Kidney (tissue), 14 donors: ENCODE data around the gene PREP. TPM values are rescaled to one million over a fixed set of nuclear protein-coding genes. Genes with fewer than 3 reads are reported as not detected.

ENCODE experiments used
- DNase-seq, 5 donors: peaks; one replicate each; pipeline ENCODE4 v3.0.0-alpha.2; 2013 to 2020
- FAIRE-seq: peaks from 2 replicates; lab custom pipeline; 2012; peaks lifted over from hg19 to GRCh38; lab: Jason Lieb, UNC
- H3K27ac ChIP-seq, 2 donors: one replicate each; pipeline ENCODE4 v1.7.0; 2013; ENCODE audit warnings: low read depth in 2 of 2, low read length in 2 of 2, inconsistent platforms in 1 of 2
- H3K27me3 ChIP-seq: one replicate; pipeline ENCODE4 v1.7.1; 2013; ENCODE audit warnings: low read length, inconsistent platforms; ENCODE audit not compliant: control insufficient read depth, insufficient read depth
- H3K36me3 ChIP-seq, 3 donors: one replicate each; pipeline versions ENCODE4 v1.7.0 to v1.7.1; 2013; ENCODE audit warnings: low read length in 3 of 3, control low read depth in 1 of 3, inconsistent platforms in 1 of 3; ENCODE audit not compliant: insufficient read depth in 3 of 3, control insufficient read depth in 2 of 3
- H3K4me1 ChIP-seq, 3 donors: one replicate each; pipeline versions ENCODE4 v1.7.0 to v1.7.1; 2013; ENCODE audit warnings: low read length in 3 of 3, inconsistent platforms in 1 of 3, low read depth in 1 of 3; ENCODE audit not compliant: control insufficient read depth in 2 of 3, insufficient read depth in 2 of 3
- H3K4me3 ChIP-seq, 3 donors: one replicate each; pipeline versions ENCODE4 v1.7.0 to v1.8.1; 2013; ENCODE audit warnings: low read length in 3 of 3, control low read depth in 1 of 3, inconsistent platforms in 1 of 3
- H3K9ac ChIP-seq, 3 donors: one replicate each; pipeline versions ENCODE4 v1.7.0 to v1.7.1; 2013; ENCODE audit warnings: low read length in 3 of 3, control low read depth in 1 of 3, inconsistent platforms in 1 of 3
- H3K9me3 ChIP-seq, 3 donors: one replicate each; pipeline versions ENCODE4 v1.7.0 to v1.7.1; 2013; ENCODE audit warnings: low read length in 3 of 3, control low read depth in 1 of 3, inconsistent platforms in 1 of 3; ENCODE audit not compliant: control insufficient read depth in 2 of 3, insufficient read depth in 1 of 3
- intact Hi-C: fragments of 100-400 bp; cut with DNase I; formaldehyde crosslinking; loops from one replicate; pipeline ENCODE4 v1.11.1; 2022
- polyA plus RNA-seq: library from polyadenylated mRNA; stranded (reverse); fragments of 350-450 nt; fragmentation: Illumina TruSeq; extraction: RNeasy Lipid Tissue Mini Kit (QIAGEN cat#74804); gene quantifications from one replicate; pipeline ENCODE4 v1.2.3, GENCODE V29; 2014; ENCODE audit warnings: low read depth, low replicate concordance; ENCODE audit not compliant: insufficient read depth
- total RNA-seq: library from RNA; stranded (reverse); fragmentation: NEBNext Ultra II Directional; extraction: Animal tissue kit (Norgen Biotek cat#: 25700); gene quantifications from one replicate; pipeline ENCODE4 v1.2.1, GENCODE V29; 2021
- TF ChIP-seq, protein P1 (sequence below): IDR thresholded peaks from 3 replicates; pipeline ENCODE4 v1.5.1; 2012; ENCODE audit warnings: mild to moderate bottlenecking, moderate library complexity, borderline replicate concordance; ENCODE audit not compliant: insufficient read depth; ENCODE audit errors: extremely low read depth
- donor health status: control.
- donor health status: control.
- donor health status: control.
- donor health status: control.
- donor health status: control.
- donor health status: DM: yes; HTN: yes; CAD: no.
- donor health status: Normal renal cell carcinoma (clear cell type).

The PREP gene
- total and polyA plus RNA-seq, 2 donors from 2014 or later, result 13.4 to 20.1 TPM

DNA sequence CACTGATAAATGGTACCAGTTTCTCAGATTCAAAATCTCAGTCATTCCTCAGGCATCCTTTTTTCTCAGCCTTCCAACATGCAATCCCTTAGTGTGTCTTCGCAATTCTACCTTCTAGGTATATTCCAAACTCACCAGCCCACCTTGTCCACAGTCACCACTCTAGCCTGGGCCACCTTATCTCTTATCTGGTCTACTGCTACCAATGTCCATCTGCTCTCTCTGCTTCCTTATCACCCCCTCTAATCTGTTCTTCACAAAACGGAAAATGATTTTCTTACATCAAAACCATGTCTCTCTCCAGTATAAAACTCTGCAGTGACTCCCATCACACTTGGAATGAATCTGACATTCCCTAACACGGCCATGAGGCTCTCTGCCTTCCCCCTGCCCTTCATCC, 91.9 kb downstream of the PREP start:
- no peaks in the 10 kb centered on the region for H3K9me3 ChIP-seq
- no peaks in the 10 kb centered on the region for H3K4me1 ChIP-seq
- TF ChIP-seq, protein P1, sequence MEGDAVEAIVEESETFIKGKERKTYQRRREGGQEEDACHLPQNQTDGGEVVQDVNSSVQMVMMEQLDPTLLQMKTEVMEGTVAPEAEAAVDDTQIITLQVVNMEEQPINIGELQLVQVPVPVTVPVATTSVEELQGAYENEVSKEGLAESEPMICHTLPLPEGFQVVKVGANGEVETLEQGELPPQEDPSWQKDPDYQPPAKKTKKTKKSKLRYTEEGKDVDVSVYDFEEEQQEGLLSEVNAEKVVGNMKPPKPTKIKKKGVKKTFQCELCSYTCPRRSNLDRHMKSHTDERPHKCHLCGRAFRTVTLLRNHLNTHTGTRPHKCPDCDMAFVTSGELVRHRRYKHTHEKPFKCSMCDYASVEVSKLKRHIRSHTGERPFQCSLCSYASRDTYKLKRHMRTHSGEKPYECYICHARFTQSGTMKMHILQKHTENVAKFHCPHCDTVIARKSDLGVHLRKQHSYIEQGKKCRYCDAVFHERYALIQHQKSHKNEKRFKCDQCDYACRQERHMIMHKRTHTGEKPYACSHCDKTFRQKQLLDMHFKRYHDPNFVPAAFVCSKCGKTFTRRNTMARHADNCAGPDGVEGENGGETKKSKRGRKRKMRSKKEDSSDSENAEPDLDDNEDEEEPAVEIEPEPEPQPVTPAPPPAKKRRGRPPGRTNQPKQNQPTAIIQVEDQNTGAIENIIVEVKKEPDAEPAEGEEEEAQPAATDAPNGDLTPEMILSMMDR, result no peak
- DNase-seq (no peak), FAIRE-seq (no peak)
- H3K9ac ChIP-seq, result no peak overlapping the region
- H3K36me3 ChIP-seq, result no peaks in the 10 kb centered on the region
- H3K27ac ChIP-seq, result no peak overlapping the region
- no peak overlapping the region for H3K4me3 ChIP-seq
- no peaks in the 10 kb centered on the region for H3K27me3 ChIP-seq
- intact Hi-C loops, result no loop called here

DNA sequence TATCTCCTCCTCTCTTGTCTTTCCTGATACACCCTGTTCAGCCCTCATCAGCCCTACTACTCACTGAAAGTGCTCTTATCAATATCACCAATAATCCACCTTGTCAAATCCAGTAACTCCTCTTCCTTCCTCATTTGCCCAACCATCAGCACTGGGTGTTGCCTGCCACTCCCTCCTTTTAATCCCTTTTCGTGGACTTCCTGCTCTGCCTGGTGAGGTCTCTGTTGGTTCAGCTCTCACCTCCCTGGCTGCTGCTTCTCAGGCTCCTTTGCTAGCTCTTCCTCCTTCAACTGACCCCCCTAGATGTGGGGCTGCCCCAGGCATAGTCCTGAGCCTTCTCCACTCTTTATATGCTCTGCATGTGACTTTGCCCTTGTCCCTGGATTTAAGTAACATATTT, 92.5 kb downstream of the PREP start:
- DNase-seq, result no peak
- no peak for FAIRE-seq
- Histone ChIP-seq H3K9me3 (no peaks in the 10 kb centered on the region), H3K9ac (no peak overlapping the region), H3K27me3 (no peaks in the 10 kb centered on the region), H3K4me1 (no peaks in the 10 kb centered on the region), H3K4me3 (no peak overlapping the region), H3K36me3 (no peaks in the 10 kb centered on the region), H3K27ac (no peak overlapping the region)
- intact Hi-C loops, result no loop called here
- TF ChIP-seq, protein P1, result no peak

DNA sequence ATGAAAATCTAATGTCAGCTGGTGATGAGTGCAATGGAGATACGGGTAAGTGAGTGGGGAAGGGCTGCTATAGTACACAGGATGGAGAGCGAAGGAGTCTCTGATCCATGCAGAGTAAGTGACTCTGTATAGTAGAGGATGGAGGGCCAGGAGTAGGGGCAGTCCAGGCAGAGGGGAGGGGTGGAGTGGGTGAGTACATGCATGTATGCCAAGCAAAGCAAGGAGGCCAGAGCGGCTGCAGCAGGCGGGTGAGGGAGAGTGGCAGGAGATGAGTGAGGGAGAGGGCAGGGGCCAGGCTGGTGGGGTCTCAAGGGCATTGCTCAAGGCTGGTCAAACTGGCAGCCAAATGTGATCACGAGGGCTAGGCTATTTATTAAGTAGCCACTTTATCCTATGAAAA, 94.0 kb downstream of the PREP start:
- H3K9me3 ChIP-seq, result no peaks in the 10 kb centered on the region
- TF ChIP-seq, protein P1, result no peak
- H3K9ac ChIP-seq, result no peak overlapping the region
- no peak overlapping the region for H3K27ac ChIP-seq
- FAIRE-seq (no peak), DNase-seq (no peak)
- intact Hi-C loops, result no loop called here
- no peaks in the 10 kb centered on the region for H3K36me3 ChIP-seq
- H3K4me3 ChIP-seq, result no peak overlapping the region
- no peaks in the 10 kb centered on the region for H3K4me1 ChIP-seq
- H3K27me3 ChIP-seq, result no peaks in the 10 kb centered on the region

DNA sequence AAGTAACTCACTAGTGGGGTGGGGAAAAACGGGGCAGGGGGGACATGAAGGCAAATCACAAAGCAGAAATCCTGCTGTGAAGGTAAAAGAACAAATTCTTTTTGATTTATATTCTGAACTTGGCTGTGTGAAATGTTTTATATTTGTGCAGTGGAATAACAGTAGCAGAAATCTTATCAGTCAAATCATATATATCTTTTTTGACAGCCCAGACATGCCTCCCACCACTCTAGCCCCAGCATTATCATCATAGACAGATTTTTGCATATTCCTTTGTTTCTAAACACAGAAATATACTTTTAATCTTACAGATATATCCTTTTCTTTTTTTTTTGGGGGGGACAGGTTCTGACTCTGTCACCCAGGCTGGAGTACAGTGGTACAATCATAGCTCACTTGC, 97.4 kb downstream of the PREP start:
- H3K27ac ChIP-seq, result no peak overlapping the region
- H3K4me3 ChIP-seq, result no peak overlapping the region
- intact Hi-C loops, result no loop called here
- TF ChIP-seq, protein P1, result no peak
- H3K36me3 ChIP-seq, result peaks cover 0 to 6% (median 3%) of the 10 kb centered on the region in 3 donors
- no peaks in the 10 kb centered on the region for H3K9me3 ChIP-seq
- no peaks in the 10 kb centered on the region for H3K4me1 ChIP-seq
- DNase-seq, result no peak
- H3K27me3 ChIP-seq, result no peaks in the 10 kb centered on the region
- no peak overlapping the region for H3K9ac ChIP-seq
- no peak for FAIRE-seq
